Upper lobe of left lung (tissue), 6 donors: ENCODE results near the gene TENM4. TPM values are rescaled to one million over a fixed set of nuclear protein-coding genes. Genes with fewer than 3 reads are reported as not detected.
"Not testable (repeated sequence)": the region's sequence is repeated elsewhere in the genome, so short reads cannot be mapped to it uniquely, and the experiment has no call there.

Experiments used
- ATAC-seq, 2 donors: fragments of 200-7000 bp; cut with Tn5 transposase; one replicate each; pipeline ENCODE4 v1.9.1; 2022; ENCODE audit warnings: mild to moderate bottlenecking in 2 of 2, moderate library complexity in 2 of 2; ENCODE audit not compliant: low FRiP score in 2 of 2
- DNase-seq, 2 donors: peaks; one replicate each; pipeline ENCODE4 v3.0.0-alpha.2; 2019 to 2020
- H3K27ac ChIP-seq, 4 donors: fragments of 200-600 bp; sonication (generic); one replicate each; pipeline ENCODE4 v1.5.1; 2016 to 2019
- H3K27me3 ChIP-seq, 4 donors: fragments of 200-600 bp; sonication (generic); one replicate each; pipeline ENCODE4 v1.5.1; 2017 to 2019
- H3K36me3 ChIP-seq, 4 donors: fragments of 200-600 bp; sonication (generic); one replicate each; pipeline ENCODE4 v1.5.1; 2016 to 2019
- H3K4me1 ChIP-seq, 4 donors: fragments of 200-600 bp; sonication (generic); one replicate each; pipeline ENCODE4 v1.5.1; 2018 to 2019
- H3K4me3 ChIP-seq, 4 donors: fragments of 200-600 bp; sonication (generic); one replicate each; pipeline ENCODE4 v1.5.1; 2017 to 2019; ENCODE audit warnings: mild to moderate bottlenecking in 2 of 4, moderate library complexity in 1 of 4
- H3K9me3 ChIP-seq, 4 donors: fragments of 200-600 bp; sonication (generic); one replicate each; pipeline ENCODE4 v1.5.1; 2018 to 2019
- EP300 ChIP-seq, 4 donors: sonication (generic); formaldehyde crosslinking; IDR thresholded peaks; one replicate each; pipeline ENCODE4 v1.5.1; 2017; ENCODE audit warnings: antibody characterized with exemption in 4 of 4, control low read depth in 2 of 4
- POLR2A ChIP-seq, 4 donors: fragments of 450-650 bp; IDR thresholded peaks; one replicate each; pipeline ENCODE4 v1.5.1; 2016 to 2017; ENCODE audit warnings: antibody characterized with exemption in 4 of 4, mild to moderate bottlenecking in 2 of 4
- POLR2AphosphoS5 ChIP-seq, 2 donors: sonication (generic); formaldehyde crosslinking; IDR thresholded peaks; one replicate each; pipeline ENCODE4 v1.5.1; 2017; ENCODE audit warnings: antibody characterized with exemption in 2 of 2
- WGBS, 2 donors: methylation state at CpG; one replicate each; pipeline ENCODE4 v1.1.5; 2017 to 2018; 5-methylcytosine and 5-hydroxymethylcytosine counted together
- total RNA-seq, 6 donors: library from RNA; depleted of rRNA in 4 of 6; stranded (reverse); fragments of >200 nt in 4 of 6; gene quantifications; one replicate each; pipeline versions ENCODE4 v1.1.0 to v1.2.1, GENCODE V29; 2016 to 2021
- TF ChIP-seq, protein P1 (sequence below), 6 experiments: fragments of 450-650 bp in 4 of 6; fragments of 200-600 bp in 2 of 6; sonication (generic) in 2 of 6; IDR thresholded peaks; one replicate each; pipeline ENCODE4 v1.5.1; 2016 to 2019; ENCODE audit warnings: antibody characterized with exemption in 6 of 6
- donor health status: DM: no; HTN: no; CAD: no; lungs with moderate emphysema.
- donor health status: DM: no; HTN: yes; CAD: no; lungs with severe emphysema.

TENM4 gene
- total RNA-seq, 6 donors from 2014 or later = 0.11 to 20.0 (median 3.7) TPM

DNA sequence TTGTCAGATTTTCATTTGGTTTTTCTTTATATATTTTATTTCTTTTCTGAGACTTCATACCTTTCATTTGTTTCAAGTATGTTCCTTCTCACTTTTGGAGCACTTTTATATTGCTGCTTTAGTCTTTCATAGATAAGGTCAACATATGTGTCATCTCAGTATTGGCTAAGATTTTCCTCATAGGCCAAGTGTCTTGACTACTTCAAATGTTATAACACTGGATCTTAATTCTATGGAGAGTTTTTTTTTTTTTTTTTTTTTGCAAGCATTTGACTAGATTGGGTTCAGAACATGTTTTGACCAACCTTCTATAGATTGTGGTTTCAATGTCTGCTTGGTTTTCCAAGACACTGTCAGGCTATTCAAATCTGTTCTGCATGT, 797.2 kb downstream of the TENM4 start:
- DNase-seq (no peak), ATAC-seq (no peak)
- Histone ChIP-seq H3K9me3 (no peaks in the 10 kb centered on the region), H3K36me3 (no peaks in the 10 kb centered on the region), H3K4me3 (no peak overlapping the region), H3K27ac (no peak overlapping the region), H3K4me1 (no peaks in the 10 kb centered on the region), H3K27me3 (no peaks in the 10 kb centered on the region)
- no peak for TF ChIP-seq POLR2AphosphoS5 (IDR thresholded peaks at IDR 0.05)
- TF ChIP-seq, protein P1, sequence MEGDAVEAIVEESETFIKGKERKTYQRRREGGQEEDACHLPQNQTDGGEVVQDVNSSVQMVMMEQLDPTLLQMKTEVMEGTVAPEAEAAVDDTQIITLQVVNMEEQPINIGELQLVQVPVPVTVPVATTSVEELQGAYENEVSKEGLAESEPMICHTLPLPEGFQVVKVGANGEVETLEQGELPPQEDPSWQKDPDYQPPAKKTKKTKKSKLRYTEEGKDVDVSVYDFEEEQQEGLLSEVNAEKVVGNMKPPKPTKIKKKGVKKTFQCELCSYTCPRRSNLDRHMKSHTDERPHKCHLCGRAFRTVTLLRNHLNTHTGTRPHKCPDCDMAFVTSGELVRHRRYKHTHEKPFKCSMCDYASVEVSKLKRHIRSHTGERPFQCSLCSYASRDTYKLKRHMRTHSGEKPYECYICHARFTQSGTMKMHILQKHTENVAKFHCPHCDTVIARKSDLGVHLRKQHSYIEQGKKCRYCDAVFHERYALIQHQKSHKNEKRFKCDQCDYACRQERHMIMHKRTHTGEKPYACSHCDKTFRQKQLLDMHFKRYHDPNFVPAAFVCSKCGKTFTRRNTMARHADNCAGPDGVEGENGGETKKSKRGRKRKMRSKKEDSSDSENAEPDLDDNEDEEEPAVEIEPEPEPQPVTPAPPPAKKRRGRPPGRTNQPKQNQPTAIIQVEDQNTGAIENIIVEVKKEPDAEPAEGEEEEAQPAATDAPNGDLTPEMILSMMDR (IDR thresholded peaks at IDR 0.05) = no peak

DNA sequence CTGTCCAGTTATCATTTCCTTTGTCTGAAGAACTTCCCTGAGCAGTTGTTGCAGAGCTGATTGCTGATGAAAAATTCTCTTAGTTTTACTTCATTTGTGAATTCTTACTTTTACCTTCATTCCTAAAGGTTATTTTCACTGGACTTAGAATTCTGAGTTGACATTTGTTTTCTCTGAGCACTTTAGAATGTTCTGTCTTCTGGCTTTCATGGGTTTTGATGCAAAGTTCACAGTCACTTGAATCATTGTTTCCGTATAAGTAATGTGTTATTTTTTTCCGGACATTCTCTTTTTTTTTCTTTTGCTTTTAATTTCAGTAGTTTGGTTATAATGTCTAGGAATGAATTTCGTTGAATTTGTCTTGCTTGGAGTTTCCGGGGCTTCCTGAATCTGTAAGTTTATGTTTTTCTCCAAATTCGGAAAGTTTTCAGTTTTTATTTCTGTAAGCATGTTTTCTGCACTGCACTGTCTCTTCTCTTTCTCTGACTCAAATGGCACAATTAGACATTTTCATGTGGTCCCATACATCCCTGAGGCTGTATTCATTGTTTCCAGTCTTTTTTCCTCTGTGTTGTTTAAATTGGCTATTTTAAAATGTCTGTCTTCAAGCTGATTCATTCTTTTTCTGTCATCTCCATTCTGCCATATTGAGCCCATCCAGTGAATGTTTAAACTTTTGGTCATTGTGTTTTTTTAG, 797.7 kb downstream of the TENM4 start:
- TF ChIP-seq, protein P1 (IDR thresholded peaks at IDR 0.05) = no peak
- TF ChIP-seq POLR2A (IDR thresholded peaks at IDR 0.05) = no peak
- no peak for TF ChIP-seq POLR2AphosphoS5 (IDR thresholded peaks at IDR 0.05)
- no peak for TF ChIP-seq EP300 (IDR thresholded peaks at IDR 0.05)
- no peak overlapping the region for H3K27ac ChIP-seq
- no peak for ATAC-seq
- no peaks in the 10 kb centered on the region for H3K36me3 ChIP-seq
- no peaks in the 10 kb centered on the region for H3K27me3 ChIP-seq
- H3K4me1 ChIP-seq = no peaks in the 10 kb centered on the region
- 75 to 82% methylated on average over 5 of the region's 5 CpGs for WGBS, 2 donors
- DNase-seq = no peak
- no peaks in the 10 kb centered on the region for H3K9me3 ChIP-seq
- no peak overlapping the region for H3K4me3 ChIP-seq

DNA sequence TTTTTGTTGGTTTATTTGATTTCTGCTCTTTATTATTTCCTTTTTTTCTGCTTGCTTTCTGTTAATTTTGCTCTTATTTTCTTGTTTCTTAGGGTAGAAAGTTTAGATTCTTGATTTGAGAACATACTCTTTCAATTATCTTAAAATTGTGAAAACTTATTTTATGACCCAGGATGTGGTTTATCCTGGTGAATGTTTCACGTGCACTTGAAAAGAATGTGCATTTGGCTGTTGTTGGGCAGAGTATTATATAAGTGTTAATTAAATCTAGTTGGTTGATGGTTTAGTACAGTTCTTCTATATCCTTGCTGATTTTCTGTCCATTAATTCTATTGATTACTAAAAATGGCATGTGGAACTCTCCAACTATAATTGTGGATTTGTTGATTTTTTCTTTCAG, 799.3 kb downstream of the TENM4 start:
- DNase-seq = no peak
- no peaks in the 10 kb centered on the region for H3K27me3 ChIP-seq
- WGBS, 2 donors = 32 to 45% methylated on average over 1 of the region's 1 CpG
- no peaks in the 10 kb centered on the region for H3K36me3 ChIP-seq
- H3K27ac ChIP-seq = no peak overlapping the region
- no peaks in the 10 kb centered on the region for H3K9me3 ChIP-seq
- no peak for ATAC-seq
- no peak overlapping the region for H3K4me3 ChIP-seq
- no peaks in the 10 kb centered on the region for H3K4me1 ChIP-seq
- TF ChIP-seq EP300 (IDR thresholded peaks at IDR 0.05) = no peak
- TF ChIP-seq POLR2A (IDR thresholded peaks at IDR 0.05) = no peak
- no peak for TF ChIP-seq POLR2AphosphoS5 (IDR thresholded peaks at IDR 0.05)
- TF ChIP-seq, protein P1 (IDR thresholded peaks at IDR 0.05) = no peak

DNA sequence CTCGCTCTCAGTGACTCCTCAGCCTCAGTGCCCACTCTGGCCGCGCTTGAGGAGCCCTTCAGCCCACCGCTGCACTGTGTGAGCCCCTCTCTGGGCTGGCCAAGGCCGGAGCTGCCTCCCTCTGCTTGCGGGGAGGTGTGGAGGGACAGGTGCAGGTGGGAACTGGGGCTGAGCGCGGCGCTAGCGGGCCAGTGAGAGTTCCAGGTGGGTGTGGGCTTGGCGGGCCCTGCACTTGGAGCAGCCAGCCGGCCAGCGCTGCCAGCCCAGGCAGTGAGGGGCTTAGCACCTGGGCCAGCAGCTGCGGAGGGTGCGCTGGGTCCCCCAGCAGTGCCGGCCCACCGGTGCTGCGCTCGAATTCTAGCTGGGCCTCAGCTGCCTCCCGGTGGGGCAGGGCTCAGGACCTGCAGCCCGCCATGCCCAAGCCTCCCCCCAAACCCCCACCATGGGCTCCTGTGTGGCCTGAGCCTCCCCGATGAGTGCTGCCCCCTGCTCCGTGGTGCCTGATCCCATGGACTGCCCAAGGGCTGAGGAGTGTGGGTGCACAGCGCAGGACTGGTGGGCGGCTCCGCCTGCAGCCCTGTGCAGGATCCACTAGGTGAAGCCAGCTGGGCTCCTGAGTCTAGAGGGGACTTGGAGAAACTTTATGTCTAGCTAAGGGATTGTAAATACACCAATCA, 802.0 kb downstream of the TENM4 start:
- H3K36me3 ChIP-seq = no peaks in the 10 kb centered on the region
- H3K4me1 ChIP-seq = no peaks in the 10 kb centered on the region
- 91 to 100% methylated on average over 4 to 9 of the region's 26 CpGs for WGBS, 2 donors
- peak; percentile 12 to 83 for DNase-seq
- no peak for TF ChIP-seq POLR2A (IDR thresholded peaks at IDR 0.05)
- TF ChIP-seq, protein P1 (IDR thresholded peaks at IDR 0.05) = no peak
- TF ChIP-seq EP300 (IDR thresholded peaks at IDR 0.05) = no peak
- no peak for TF ChIP-seq POLR2AphosphoS5 (IDR thresholded peaks at IDR 0.05)
- no peak for ATAC-seq
- no peak overlapping the region for H3K4me3 ChIP-seq
- no peaks in the 10 kb centered on the region for H3K9me3 ChIP-seq
- no peaks in the 10 kb centered on the region for H3K27me3 ChIP-seq
- H3K27ac ChIP-seq = no peak overlapping the region

DNA sequence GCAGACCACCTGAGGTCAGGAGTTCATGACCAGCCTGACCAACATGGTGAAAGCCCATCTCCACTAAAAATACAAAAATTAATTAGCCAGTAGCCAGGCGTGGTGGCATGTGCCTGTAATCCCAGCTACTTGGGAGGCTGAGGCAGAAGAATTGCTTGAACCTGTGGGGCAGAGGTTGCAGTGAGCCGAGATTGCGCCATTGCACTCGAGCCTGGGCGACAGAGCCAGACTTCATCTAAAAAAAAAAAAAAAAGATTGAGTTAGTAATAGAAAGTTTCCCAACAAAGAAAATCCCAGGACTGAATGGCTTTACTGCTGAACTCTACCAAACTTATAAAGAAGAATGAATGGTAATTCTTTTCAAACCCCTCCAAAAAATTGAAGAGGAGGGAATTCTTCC, 803.3 kb downstream of the TENM4 start:
- not testable (repeated sequence) for H3K4me3 ChIP-seq, ATAC-seq

More for the DNA sequence above, 803.3 kb downstream of the TENM4 start:
- WGBS, 2 donors = 73 to 83% methylated on average over 5 of the region's 5 CpGs
- DNase-seq = peak in 1 of 2 donors; percentile 12
- H3K9me3 ChIP-seq, H3K27me3 ChIP-seq, H3K4me1 ChIP-seq, H3K36me3 ChIP-seq, H3K27ac ChIP-seq: not testable (repeated sequence)
